GM23248 (cell line): ENCODE results near the gene LIFR.

Source experiments
- EZH2 ChIP-seq: fragments of 200-600 bp; sonication (generic); IDR thresholded peaks from 2 replicates; pipeline ENCODE4 v1.6.1; 2018; ENCODE audit warnings: antibody characterized with exemption, mild to moderate bottlenecking; ENCODE audit not compliant: insufficient read depth, poor library complexity, severe bottlenecking
- EZH2phosphoT487 ChIP-seq: fragments of 200-600 bp; sonication (generic); IDR thresholded peaks from 2 replicates; pipeline ENCODE4 v1.6.1; 2018; ENCODE audit warnings: antibody characterized with exemption, moderate library complexity, mild to moderate bottlenecking, low read depth; ENCODE audit not compliant: insufficient read depth

- TF ChIP-seq EZH2 (no peak), EZH2phosphoT487 (no peak)
Observed at GRCh38 chr5:38458174-38458573, 98.3 kb downstream of the LIFR start.
